ENCODE data around the gene C22orf39. TPM values are rescaled to one million over a fixed set of nuclear protein-coding genes. Genes with fewer than 3 reads are reported as not detected.

The C22orf39 gene
- total RNA-seq, 1 experiment from 2014 or later: 19.3 TPM

DNA sequence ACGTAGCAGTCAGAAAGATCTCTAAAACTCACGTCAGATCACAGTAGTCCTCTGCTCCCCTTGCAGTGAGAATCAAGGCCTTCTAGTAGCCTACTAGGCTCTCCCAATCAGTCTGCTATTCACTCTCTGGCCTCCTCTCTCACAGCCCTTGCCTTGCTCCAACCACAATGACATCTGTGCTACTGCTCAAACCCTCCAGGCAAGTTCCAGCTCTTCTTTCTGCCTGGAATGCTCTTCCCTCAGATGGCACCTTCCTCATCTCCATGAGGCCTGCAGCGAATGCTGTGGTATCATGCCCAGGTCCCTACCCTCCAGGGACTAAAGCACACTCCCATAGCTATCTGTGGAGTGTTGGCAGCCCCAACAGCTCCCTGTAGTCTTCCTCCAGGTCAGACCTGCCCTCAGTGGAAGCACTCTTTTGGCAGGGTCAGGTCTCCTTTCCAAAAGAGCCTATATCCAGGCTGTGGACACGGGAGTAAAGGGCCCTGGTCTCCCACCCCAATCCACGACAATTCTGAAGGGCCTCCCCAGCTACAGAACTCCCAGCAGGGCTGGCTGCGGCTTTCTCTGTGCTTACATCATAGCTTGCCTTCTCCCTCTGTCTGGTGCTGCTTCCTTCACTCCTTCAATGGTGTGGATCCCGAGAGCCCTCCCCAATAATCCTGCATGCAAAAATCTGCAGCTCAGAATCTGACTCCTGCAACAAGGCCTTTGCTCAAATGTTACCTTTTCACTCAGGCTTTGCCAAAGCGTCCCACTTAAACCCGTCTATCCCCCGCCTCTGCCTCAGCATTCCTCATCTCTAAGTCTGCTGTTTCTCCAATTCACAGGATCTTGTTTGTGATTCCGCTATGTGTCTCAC, 24.8 kb downstream of the C22orf39 start:
- H3K4me2 ChIP-seq (ENCODE audit: insufficient read depth, insufficient read length, low read length): no peak overlapping the region

More for the DNA sequence above, 24.8 kb downstream of the C22orf39 start:
- no peak overlapping the region for H3K18ac ChIP-seq (ENCODE audit: insufficient read length, low read depth, low read length)
- no peaks in the 10 kb centered on the region for H3K27me3 Mint-ChIP-seq (ENCODE audit: low read depth)
- H3K27ac ChIP-seq (ENCODE audit: insufficient read length, low read depth, low read length): no peak overlapping the region
- peaks cover 4% of the 10 kb centered on the region; the same call in 1 of the 2 replicates for H3K4me1 ChIP-seq (ENCODE audit: insufficient read depth, low read length)
- no peak overlapping the region for H3K9ac ChIP-seq (ENCODE audit: extremely low read depth, insufficient read length, low read length)
- H3K4me3 Mint-ChIP-seq: peak overlapping the region in 1 of 2 experiments; percentile 6; a peak in 2 of 5 replicates
- no peak overlapping the region for H4K91ac ChIP-seq (ENCODE audit: insufficient read length, low read depth, low read length)
- no peak overlapping the region; the same call in 1 of the 2 replicates for H3K14ac ChIP-seq (ENCODE audit: insufficient read depth, low read length)
- H3K27ac Mint-ChIP-seq: peak overlapping the region; percentile 41 to 82 (median 57); a peak in 6 of 7 replicates
- WGBS (ENCODE audit: extremely low coverage, insufficient read length, low lambda C conversion rate): no CpG with 5 or more reads among the region's 11 CpGs
- no peak overlapping the region for H2BK15ac ChIP-seq (ENCODE audit: low read depth, low read length)
- no peak overlapping the region for H2BK20ac ChIP-seq (ENCODE audit: low read depth, low read length, poor library complexity, severe bottlenecking)
- H4K20me1 ChIP-seq (ENCODE audit: control insufficient read depth, insufficient read depth, insufficient read length): no peaks in the 10 kb centered on the region
- H3K4ac ChIP-seq (ENCODE audit: low read depth, low read length): no peak overlapping the region
- H2AK5ac ChIP-seq (ENCODE audit: insufficient read length, low read length): no peak overlapping the region
- no peak overlapping the region for H2BK5ac ChIP-seq (ENCODE audit: insufficient read length, low read length)
- no peak overlapping the region for H2BK120ac ChIP-seq (ENCODE audit: low read depth, low read length, poor library complexity, severe bottlenecking)
- TF ChIP-seq, protein P1, sequence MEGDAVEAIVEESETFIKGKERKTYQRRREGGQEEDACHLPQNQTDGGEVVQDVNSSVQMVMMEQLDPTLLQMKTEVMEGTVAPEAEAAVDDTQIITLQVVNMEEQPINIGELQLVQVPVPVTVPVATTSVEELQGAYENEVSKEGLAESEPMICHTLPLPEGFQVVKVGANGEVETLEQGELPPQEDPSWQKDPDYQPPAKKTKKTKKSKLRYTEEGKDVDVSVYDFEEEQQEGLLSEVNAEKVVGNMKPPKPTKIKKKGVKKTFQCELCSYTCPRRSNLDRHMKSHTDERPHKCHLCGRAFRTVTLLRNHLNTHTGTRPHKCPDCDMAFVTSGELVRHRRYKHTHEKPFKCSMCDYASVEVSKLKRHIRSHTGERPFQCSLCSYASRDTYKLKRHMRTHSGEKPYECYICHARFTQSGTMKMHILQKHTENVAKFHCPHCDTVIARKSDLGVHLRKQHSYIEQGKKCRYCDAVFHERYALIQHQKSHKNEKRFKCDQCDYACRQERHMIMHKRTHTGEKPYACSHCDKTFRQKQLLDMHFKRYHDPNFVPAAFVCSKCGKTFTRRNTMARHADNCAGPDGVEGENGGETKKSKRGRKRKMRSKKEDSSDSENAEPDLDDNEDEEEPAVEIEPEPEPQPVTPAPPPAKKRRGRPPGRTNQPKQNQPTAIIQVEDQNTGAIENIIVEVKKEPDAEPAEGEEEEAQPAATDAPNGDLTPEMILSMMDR (conservative IDR thresholded peaks at IDR 0.05): no peak
- H3T11ph ChIP-seq (ENCODE audit: low read length): no peak overlapping the region
- DNase-seq: no peak
- no peak overlapping the region for H3K23ac ChIP-seq (ENCODE audit: insufficient read length, low read depth, low read length)
- peaks cover 26% of the 10 kb centered on the region for H3K79me1 ChIP-seq (ENCODE audit: insufficient read depth, low read depth, low read length, poor library complexity, severe bottlenecking)
- no peak overlapping the region for H4K5ac ChIP-seq (ENCODE audit: insufficient read length, low read depth, low read length)
- H4K8ac ChIP-seq (replicated peaks; ENCODE audit: insufficient read length, low read depth, low read length): no peak overlapping the region
- H3K4me1 Mint-ChIP-seq: peaks cover 29 to 31% of the 10 kb centered on the region in 2 experiments
- H3K27me3 ChIP-seq (ENCODE audit: insufficient read depth, low read length): no peaks in the 10 kb centered on the region
- no peaks in the 10 kb centered on the region for H3K23me2 ChIP-seq (ENCODE audit: insufficient read length, low read depth, low read length, poor library complexity, severe bottlenecking)
- H3K36me3 Mint-ChIP-seq (ENCODE audit: insufficient read depth in 1 of 3, low read depth in 3 of 3): peaks cover 4 to 7% (median 5%) of the 10 kb centered on the region in 3 experiments; a peak in 5 of 7 replicates
- H3K79me2 ChIP-seq (ENCODE audit: insufficient read depth, low read length): peaks cover 46% of the 10 kb centered on the region; the same call in 1 of the 2 replicates
- no peak overlapping the region for H3K56ac ChIP-seq (ENCODE audit: insufficient read length, low read depth, low read length)
- no peak overlapping the region for H2AFZ ChIP-seq (ENCODE audit: low read length)
- no peaks in the 10 kb centered on the region; a peak in 1 of 5 replicates for H3K9me3 Mint-ChIP-seq
- no peaks in the 10 kb centered on the region for H3K9me3 ChIP-seq (ENCODE audit: control insufficient read depth, low read depth, low read length)
- no peak overlapping the region for H2BK12ac ChIP-seq (ENCODE audit: insufficient read length, low read depth, low read length)

Measured in H9 (cell line).